ENCODE measurements around the gene HDAC9.

Gene HDAC9

DNA sequence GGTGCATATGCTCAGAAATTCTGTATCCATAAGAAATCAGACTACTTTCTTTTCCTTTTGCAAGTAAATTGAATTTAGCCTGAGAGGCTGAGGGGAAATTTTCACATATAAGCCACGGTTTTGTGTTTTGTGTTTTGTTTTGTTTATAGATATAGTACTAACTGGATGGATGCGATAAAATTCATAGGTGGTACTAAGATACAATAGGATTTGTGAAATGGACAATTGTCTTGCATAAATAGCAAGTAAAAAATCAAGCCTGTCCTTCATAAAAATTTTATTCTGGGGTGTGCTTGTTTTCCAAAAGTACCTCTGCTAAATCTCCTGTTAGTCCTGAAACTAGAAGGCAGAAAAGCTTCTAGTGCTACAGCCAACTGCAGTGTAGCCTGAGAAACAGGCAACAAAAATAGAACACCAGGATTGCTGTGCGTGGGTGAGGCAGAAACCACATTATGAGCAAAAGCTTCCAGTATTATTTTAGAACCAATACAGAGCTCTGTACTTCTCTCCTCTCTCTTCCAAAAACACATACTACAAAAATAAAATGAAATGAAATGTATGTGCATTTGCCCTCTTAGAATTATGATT is 634 bp upstream of the HDAC9 start:
- DNase-seq = no peak

GRCh38 chr7:18496341-18496700 is 772 bp downstream of the HDAC9 start:
- no peak for DNase-seq

GRCh38 chr7:18497082-18497481 is 1.5 kb downstream of the HDAC9 start:
- DNase-seq = no peak

DNA sequence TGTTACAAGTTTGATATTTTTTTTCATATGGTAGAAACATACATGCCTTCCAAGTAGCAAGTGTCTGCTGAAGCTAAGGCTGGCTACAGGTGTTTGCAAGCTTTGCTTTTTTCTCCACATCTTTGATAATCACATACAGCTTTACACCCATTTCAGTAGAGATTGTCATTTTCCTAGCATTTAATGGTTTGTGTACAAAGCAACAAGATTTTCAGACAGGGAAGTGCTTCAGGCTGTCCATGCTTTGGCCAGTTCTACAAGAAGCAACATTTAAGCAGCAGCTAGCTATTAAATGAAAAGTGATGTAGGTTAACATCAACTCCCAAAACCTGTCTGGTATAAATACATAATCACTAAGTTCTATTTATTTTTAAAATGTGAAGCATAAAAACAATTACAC is 2.3 kb downstream of the HDAC9 start:
- no peak for DNase-seq

DNA sequence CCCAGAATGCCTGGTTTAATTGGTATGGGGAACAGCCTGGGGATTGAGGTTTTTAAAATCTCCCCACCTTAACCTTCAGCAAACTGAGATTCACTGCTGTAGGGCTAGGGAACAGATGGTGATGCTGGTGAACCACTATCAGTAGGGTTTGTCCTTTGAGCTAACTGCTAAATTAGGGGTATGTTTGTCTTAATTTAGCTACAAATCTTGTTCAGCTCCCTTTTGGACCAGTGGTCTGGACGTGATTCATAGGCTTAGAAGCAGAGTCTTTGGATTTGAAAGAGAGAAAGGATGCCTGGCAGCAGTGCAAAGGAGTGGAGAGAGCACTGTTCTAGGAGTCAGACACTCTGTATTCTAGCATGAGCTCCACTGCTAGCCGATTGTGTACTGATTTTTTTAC is 2.8 kb downstream of the HDAC9 start:
- no peak for DNase-seq

DNA sequence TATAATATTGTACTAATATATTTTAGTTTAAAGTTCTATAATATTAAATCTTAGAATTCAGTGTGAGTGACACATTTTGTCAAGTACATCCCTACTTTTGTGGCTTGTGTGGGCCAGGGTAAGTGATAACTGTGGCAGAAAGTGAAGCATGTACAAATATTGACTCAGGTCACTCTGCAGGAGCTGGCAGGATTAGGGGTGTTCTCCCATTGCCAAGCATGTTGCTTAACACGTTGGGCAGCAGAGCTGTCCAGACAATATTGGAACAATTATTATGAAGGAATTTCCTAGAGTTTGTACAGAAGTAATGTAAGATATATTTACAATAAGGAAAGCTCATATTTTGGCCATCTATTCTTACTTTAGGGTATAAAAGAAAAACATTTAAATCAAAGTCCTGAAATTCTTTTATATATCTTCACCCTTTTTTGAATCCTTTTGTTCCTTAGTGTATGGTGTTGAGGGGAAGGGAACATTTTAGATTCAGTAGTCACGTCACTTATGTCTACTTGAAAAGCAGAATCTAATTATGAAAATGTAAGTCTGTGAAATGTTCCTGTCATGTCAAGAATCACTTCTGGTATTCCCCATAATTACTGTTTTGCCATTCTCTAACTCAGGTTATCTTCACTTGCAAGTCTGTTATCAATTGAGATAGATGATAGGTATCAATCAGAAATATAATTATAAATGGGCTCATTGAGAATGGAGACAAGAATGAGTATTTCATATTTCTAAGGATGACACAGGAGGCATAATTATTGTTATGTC is 4.0 kb downstream of the HDAC9 start:
- DNase-seq = no peak

GRCh38 chr7:18503126-18503866 is 7.7 kb downstream of the HDAC9 start:
- no peak for DNase-seq

GRCh38 chr7:18504965-18505364 is 9.4 kb downstream of the HDAC9 start:
- no peak for DNase-seq

DNA sequence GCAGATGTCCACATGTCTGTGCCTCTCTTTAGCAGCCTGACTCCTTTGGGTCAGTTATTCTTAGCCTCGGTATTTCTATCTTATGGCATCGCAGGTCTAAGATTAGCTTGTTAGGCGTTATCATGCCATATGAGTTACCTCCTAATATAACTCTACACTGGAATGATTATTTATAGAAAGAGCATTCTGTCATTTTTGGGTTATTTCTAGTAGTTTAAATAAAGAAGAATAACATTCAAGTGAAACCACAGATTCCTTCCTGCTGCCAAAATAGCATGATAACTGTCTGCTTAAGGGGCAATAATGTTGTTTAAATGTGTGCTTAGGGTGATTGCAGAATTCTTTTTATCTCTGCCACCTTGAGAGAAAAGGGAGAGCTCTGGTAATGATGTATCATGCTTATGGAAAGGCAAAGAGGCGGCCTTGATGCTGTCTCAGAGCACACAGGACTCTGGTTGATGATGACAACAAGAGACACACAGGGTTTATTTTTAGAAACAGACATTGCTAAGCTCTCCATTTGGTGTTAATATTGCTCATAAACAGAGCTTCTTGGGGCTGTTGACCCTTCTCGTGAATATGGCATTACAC is 10.4 kb downstream of the HDAC9 start:
- no peak for DNase-seq

GRCh38 chr7:18508443-18509427 is 13.2 kb downstream of the HDAC9 start:
- DNase-seq = no peak

DNA sequence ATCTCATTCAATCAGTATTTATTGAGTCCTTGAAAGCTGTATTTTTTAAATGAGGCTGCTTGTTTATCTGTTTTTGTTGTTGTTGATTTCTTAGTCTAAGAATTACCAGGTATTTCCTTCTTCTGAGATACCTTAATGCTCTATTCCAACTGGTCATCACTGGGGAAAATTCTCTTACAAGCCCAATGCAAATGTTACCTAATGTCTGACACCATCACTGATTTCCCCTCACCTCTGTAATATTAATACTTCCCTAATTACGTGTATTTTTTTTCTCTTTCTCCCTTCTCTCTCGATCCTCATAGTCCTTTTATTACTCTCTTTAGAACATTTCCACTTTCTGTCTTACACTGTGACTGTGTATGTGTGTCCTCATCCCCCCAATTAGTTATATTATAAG is 13.9 kb downstream of the HDAC9 start:
- DNase-seq = no peak

GRCh38 chr7:18511351-18512140 is 16.0 kb downstream of the HDAC9 start:
- DNase-seq = no peak

GRCh38 chr7:18513343-18513742 is 17.8 kb downstream of the HDAC9 start:
- DNase-seq = no peak

DNA sequence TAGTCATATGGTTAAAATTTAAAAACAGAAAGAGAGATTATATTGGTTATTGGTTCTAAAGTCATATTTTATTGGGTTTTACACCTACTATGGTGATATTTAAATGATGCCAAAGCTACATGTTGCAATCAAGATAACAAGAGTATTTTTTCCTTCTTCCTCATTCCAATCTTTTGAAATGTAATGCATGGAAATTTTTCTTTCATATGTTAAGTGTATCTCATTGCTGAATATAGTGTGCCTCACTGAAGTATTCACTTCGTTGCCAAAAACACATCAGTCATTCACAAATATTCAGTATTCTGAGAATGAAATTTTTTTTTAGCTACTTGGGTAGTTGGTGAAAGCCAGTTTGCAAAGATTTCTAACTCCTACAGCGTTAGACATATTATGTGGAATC is 19.5 kb downstream of the HDAC9 start:
- DNase-seq = no peak

- DNase-seq = no peak
These were observed 22.1 kb downstream of the HDAC9 start for GRCh38 chr7:18517646-18518045.

DNA sequence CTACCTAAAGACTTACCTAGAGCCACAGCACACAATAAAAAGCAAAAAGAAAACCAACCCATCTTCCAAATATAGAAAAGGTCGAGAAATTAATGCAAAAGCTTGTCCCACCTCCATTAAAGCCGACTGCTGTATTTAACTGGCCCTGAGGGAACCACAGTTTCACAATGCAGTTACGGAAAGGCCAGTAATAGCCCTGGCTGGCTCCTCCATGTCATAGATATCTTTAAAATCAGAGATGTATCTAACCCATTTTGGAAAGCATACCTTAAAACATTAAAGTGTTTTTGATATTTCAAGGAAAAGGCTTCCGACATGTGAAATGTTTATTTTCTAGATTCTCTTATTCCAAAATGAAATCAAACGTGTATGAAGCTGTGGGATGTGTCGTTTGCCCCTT is 23.0 kb downstream of the HDAC9 start:
- no peak for DNase-seq

GRCh38 chr7:18520450-18521235 is 25.1 kb downstream of the HDAC9 start:
- no peak for DNase-seq

DNA sequence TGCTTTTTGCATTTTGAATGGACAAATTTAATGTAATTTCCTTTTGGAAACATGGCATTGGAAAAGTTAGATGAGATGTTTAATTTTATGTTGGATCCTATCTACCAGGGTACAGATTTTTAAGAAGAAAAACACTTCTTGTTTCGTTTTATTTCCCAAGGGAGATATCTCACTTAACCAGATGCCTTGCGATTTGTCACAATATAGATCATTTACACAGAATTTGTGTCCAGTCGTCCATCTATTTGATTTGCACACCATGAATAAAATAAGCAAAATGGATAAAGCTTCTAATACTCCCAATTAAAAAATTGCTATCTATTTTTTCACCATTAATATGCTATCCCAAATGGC is 25.7 kb downstream of the HDAC9 start:
- no peak for DNase-seq

DNA sequence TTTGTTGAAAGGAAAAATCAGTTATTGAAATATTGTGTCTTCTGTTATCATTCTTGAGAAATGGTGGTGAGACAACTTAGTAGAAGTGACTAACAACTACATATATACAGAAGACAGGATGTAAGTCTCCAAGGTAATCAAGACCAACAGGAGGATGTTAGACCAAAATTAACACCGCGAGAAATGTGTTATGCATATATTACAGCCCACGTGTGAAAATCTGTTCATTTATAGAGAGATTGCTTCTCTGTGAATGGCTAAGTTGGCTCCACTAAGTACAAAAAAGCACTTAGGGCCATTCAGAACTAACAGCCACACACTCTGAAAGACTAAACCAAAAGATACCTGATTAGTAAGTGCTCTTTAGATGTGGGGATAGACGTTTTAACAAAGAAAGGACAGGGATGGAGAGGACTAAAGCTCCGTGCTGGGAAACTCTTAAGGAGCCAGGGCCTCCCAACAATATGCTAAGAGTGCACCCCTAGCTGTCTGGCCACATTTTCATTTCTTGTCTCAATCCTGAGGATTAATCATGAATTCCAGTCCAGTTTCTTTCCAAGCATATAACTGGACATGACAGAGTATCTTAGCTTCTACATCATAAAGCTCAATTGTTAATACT is 26.5 kb downstream of the HDAC9 start:
- DNase-seq = no peak

DNA sequence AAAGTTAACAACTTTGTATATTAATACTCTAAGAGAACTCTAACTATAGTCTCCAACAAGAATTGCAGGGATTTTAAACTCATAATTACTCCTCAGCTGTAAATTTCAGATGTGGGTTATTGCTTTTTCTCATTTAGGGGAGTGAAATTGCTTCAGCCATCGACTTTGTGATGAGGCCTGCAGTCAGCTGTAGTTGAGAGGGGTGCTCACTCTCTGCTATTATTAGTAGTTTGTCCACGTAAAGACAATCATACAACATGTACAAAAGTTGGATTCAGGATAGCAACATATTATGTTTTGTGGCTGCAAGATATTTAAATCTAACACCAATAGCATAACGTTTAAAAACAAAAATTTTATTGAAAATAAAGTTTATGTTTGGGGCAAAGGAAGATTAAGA is 28.7 kb downstream of the HDAC9 start:
- DNase-seq = no peak
